GM10266 (cell line): Measurements from ENCODE around the gene NSUN5.

Source experiments
- DNase-seq: peaks from one replicate; pipeline ENCODE4 v3.0.0; 2012; ENCODE audit errors: extremely low spot score
- CTCF ChIP-seq: IDR thresholded peaks from 2 replicates; pipeline ENCODE4 v1.5.1; 2012; ENCODE audit warnings: mild to moderate bottlenecking, low read depth; ENCODE audit not compliant: control insufficient read depth, insufficient read depth; ENCODE audit errors: missing control alignments

NSUN5 gene

GRCh38 chr7:73350306-73351068 is 41.9 kb upstream of the NSUN5 start:
- DNase-seq = no peak
- no peak for TF ChIP-seq CTCF

- no peak for TF ChIP-seq CTCF
- no peak for DNase-seq
Measured at GRCh38 chr7:73349763-73350162, 41.1 kb upstream of the NSUN5 start.

- TF ChIP-seq CTCF = no peak
- no peak for DNase-seq
Measured at GRCh38 chr7:73345951-73346350, 37.3 kb upstream of the NSUN5 start.

- no peak for TF ChIP-seq CTCF
- DNase-seq = no peak
Measured at GRCh38 chr7:73345538-73345937, 36.9 kb upstream of the NSUN5 start.

GRCh38 chr7:73343671-73344380 is 35.2 kb upstream of the NSUN5 start:
- no peak for DNase-seq
- TF ChIP-seq CTCF = no peak

- DNase-seq = no peak
- TF ChIP-seq CTCF = no peak
Measured at GRCh38 chr7:73342645-73343044, 34.0 kb upstream of the NSUN5 start.

- no peak for TF ChIP-seq CTCF
- DNase-seq = peak; percentile 53
Measured at GRCh38 chr7:73341877-73342276, 33.3 kb upstream of the NSUN5 start.
